HEK293T (cell line): ENCODE measurements around the gene FAM120A.

Experiments
- CTCF ChIA-PET: fragments of 350-600 bp; formaldehyde crosslinking; extraction: SDS; loops from one replicate; lab custom pipeline; 2021; ENCODE audit warnings: antibody characterized with exemption, inconsistent platforms; lab: Yijun Ruan, JAX
- POLR2A ChIA-PET: fragments of 350-600 bp; formaldehyde crosslinking; extraction: SDS; loops from one replicate; lab custom pipeline; 2020; ENCODE audit warnings: antibody characterized with exemption, inconsistent platforms; lab: Yijun Ruan, JAX
- DNase-seq: peaks from one replicate; pipeline ENCODE4 v3.0.0; 2012; ENCODE audit warnings: mixed read lengths; ENCODE audit errors: extremely low spot score
- ARNT ChIP-seq: fragments of 450-650 bp; IDR thresholded peaks from 2 replicates; pipeline ENCODE4 v1.6.1; 2017; ENCODE audit warnings: mild to moderate bottlenecking
- BHLHE40 ChIP-seq: fragments of 450-650 bp; IDR thresholded peaks from 2 replicates; pipeline ENCODE4 v1.6.1; 2016; ENCODE audit warnings: mild to moderate bottlenecking, moderate library complexity, borderline replicate concordance
- CTBP1 ChIP-seq: fragments of 450-650 bp; IDR thresholded peaks from 2 replicates; pipeline ENCODE4 v1.6.1; 2016; ENCODE audit warnings: borderline replicate concordance
- ELF4 ChIP-seq: fragments of 450-650 bp; IDR thresholded peaks from 2 replicates; pipeline ENCODE4 v1.6.1; 2017; ENCODE audit warnings: antibody characterized with exemption
- FOXA1 ChIP-seq: fragments of 450-650 bp; IDR thresholded peaks from 2 replicates; pipeline ENCODE4 v1.6.1; 2016; ENCODE audit warnings: mild to moderate bottlenecking
- FOXK2 ChIP-seq: fragments of 450-650 bp; IDR thresholded peaks from 2 replicates; pipeline ENCODE4 v1.6.1; 2016; ENCODE audit warnings: mild to moderate bottlenecking
- FOXM1 ChIP-seq: fragments of 450-650 bp; IDR thresholded peaks from 2 replicates; pipeline ENCODE4 v1.6.1; 2017; ENCODE audit warnings: mild to moderate bottlenecking, borderline replicate concordance
- HDGF ChIP-seq: fragments of 450-650 bp; IDR thresholded peaks from 2 replicates; pipeline ENCODE4 v1.6.1; 2017; ENCODE audit warnings: antibody characterized with exemption, borderline replicate concordance
- L3MBTL2 ChIP-seq: fragments of 450-650 bp; conservative IDR thresholded peaks from 2 replicates; pipeline ENCODE4 v1.6.1; 2016; ENCODE audit warnings: mild to moderate bottlenecking
- LEF1 ChIP-seq: fragments of 450-650 bp; IDR thresholded peaks from 2 replicates; pipeline ENCODE4 v1.6.1; 2017; ENCODE audit warnings: mild to moderate bottlenecking, borderline replicate concordance
- NFRKB ChIP-seq: fragments of 450-650 bp; IDR thresholded peaks from 2 replicates; pipeline ENCODE4 v1.6.1; 2016; ENCODE audit warnings: mild to moderate bottlenecking, moderate library complexity
- PKNOX1 ChIP-seq: fragments of 450-650 bp; IDR thresholded peaks from 2 replicates; pipeline ENCODE4 v1.6.1; 2016
- SP1 ChIP-seq: fragments of 450-650 bp; IDR thresholded peaks from 2 replicates; pipeline ENCODE4 v1.6.1; 2017
- SUZ12 ChIP-seq: fragments of 450-650 bp; IDR thresholded peaks from 2 replicates; pipeline ENCODE4 v1.6.1; 2016; ENCODE audit warnings: mild to moderate bottlenecking
- TARDBP ChIP-seq: fragments of 450-650 bp; IDR thresholded peaks from 2 replicates; pipeline ENCODE4 v1.6.1; 2016
- ZNF384 ChIP-seq: fragments of 450-650 bp; IDR thresholded peaks from 2 replicates; pipeline ENCODE4 v1.6.1; 2016

Gene FAM120A

GRCh38 chr9:93555370-93555769 is 103.9 kb downstream of the FAM120A start:
- POLR2A ChIA-PET: no interaction called here
- no peak for TF ChIP-seq LEF1
- TF ChIP-seq SP1: no peak
- TF ChIP-seq FOXM1: no peak
- TF ChIP-seq PKNOX1: no peak
- TF ChIP-seq FOXK2: no peak
- no peak for TF ChIP-seq ZNF384
- TF ChIP-seq SUZ12: no peak
- no peak for TF ChIP-seq BHLHE40
- no peak for TF ChIP-seq ELF4
- no peak for TF ChIP-seq FOXA1
- no peak for TF ChIP-seq HDGF
- TF ChIP-seq NFRKB: no peak
- TF ChIP-seq TARDBP: no peak
- no peak for TF ChIP-seq CTBP1
- TF ChIP-seq ARNT: no peak
- no peak for TF ChIP-seq L3MBTL2
- CTCF ChIA-PET: no interaction called here
- DNase-seq: no peak

GRCh38 chr9:93557366-93558137 is 106.1 kb downstream of the FAM120A start:
- DNase-seq: no peak
- TF ChIP-seq NFRKB: no peak
- no peak for TF ChIP-seq L3MBTL2
- TF ChIP-seq ARNT: no peak
- TF ChIP-seq LEF1: no peak
- no peak for TF ChIP-seq BHLHE40
- TF ChIP-seq HDGF: no peak
- TF ChIP-seq CTBP1: no peak
- ChIA-PET POLR2A (no interaction called here), CTCF (no interaction called here)

GRCh38 chr9:93558503-93558902 is 107.0 kb downstream of the FAM120A start:
- ChIA-PET POLR2A (no interaction called here), CTCF (no interaction called here)
- DNase-seq: no peak
- no peak for TF ChIP-seq FOXM1
- TF ChIP-seq CTBP1: no peak
- TF ChIP-seq ARNT: no peak
- TF ChIP-seq LEF1: no peak
- no peak for TF ChIP-seq SUZ12
- TF ChIP-seq BHLHE40: no peak
- TF ChIP-seq FOXA1: no peak

- POLR2A ChIA-PET: no interaction called here
- no peak for DNase-seq
- CTCF ChIA-PET: interaction anchor here (0.7 kb wide), 1 partner anchor 407 kb away, joined by 4 read pairs; no protein-coding TSS in a partner anchor
- no peak for TF ChIP-seq FOXK2
- TF ChIP-seq ARNT: no peak
- TF ChIP-seq PKNOX1: no peak
- no peak for TF ChIP-seq FOXM1
- no peak for TF ChIP-seq LEF1
Measured at GRCh38 chr9:93560991-93561390, 109.5 kb downstream of the FAM120A start.

GRCh38 chr9:93562157-93562556 is 110.7 kb downstream of the FAM120A start:
- ChIA-PET POLR2A (no interaction called here), CTCF (no interaction called here)
- no peak for TF ChIP-seq NFRKB
- no peak for DNase-seq

GRCh38 chr9:93565089-93565488 is 113.6 kb downstream of the FAM120A start:
- no peak for DNase-seq
- TF ChIP-seq SUZ12: no peak
- no peak for TF ChIP-seq FOXK2
- no peak for TF ChIP-seq ELF4
- TF ChIP-seq L3MBTL2: no peak
- no peak for TF ChIP-seq TARDBP
- TF ChIP-seq NFRKB: no peak
- TF ChIP-seq FOXM1: no peak
- no peak for TF ChIP-seq FOXA1
- no peak for TF ChIP-seq HDGF
- no peak for TF ChIP-seq LEF1
- no peak for TF ChIP-seq BHLHE40
- TF ChIP-seq PKNOX1: no peak
- TF ChIP-seq ZNF384: no peak
- CTCF ChIA-PET: interaction anchor here (0.6 kb wide), 1 partner anchor 431 kb away, joined by 5 read pairs; the partner anchor contains the start of gene NINJ1
- POLR2A ChIA-PET: interaction anchor here (2.4 kb wide), 1 partner anchor 114 kb away, joined by 6 read pairs; no protein-coding TSS in a partner anchor
